A673 (cell line): Measurements from ENCODE around the gene IAH1. TPM values are rescaled to one million over a fixed set of nuclear protein-coding genes. Genes with fewer than 3 reads are reported as not detected.

Experiments
- Bru-seq: library from RNA; stranded (reverse); fragments of 400-500 nt; gene quantifications from one replicate; lab custom pipeline; 2021; lab: Mats Ljungman, UMichigan
- BruChase-seq, 2 experiments: library from RNA; stranded (reverse); fragments of 400-500 nt; gene quantifications; one replicate each; lab custom pipeline; 2021; lab: Mats Ljungman, UMichigan
- BruUV-seq: library from RNA; stranded (reverse); fragments of 400-500 nt; replicated peaks from 2 replicates; lab custom pipeline; 2021; lab: Mats Ljungman, UMichigan
- CTCF ChIA-PET: fragments of 300-600 bp; sonication (Branson Sonifier 250); formaldehyde crosslinking; loops from one replicate; lab custom pipeline; 2022; ENCODE audit warnings: antibody characterized with exemption; lab: Charles Lee
- POLR2A ChIA-PET: fragments of 300-600 bp; sonication (Branson Sonifier 250); formaldehyde crosslinking; loops from one replicate; lab custom pipeline; 2022; ENCODE audit warnings: antibody characterized with exemption; ENCODE audit not compliant: low non-redundant PET; lab: Charles Lee
- DNase-seq: peaks from one replicate; pipeline ENCODE4 v3.0.0-alpha.2; 2015; ENCODE audit warnings: low spot score
- H3K27ac ChIP-seq: fragments of 200-600 bp; sonication (generic); 2 replicates; pipeline ENCODE4 v1.5.1; 2016; ENCODE audit warnings: mixed run types, low read depth, mild to moderate bottlenecking, mixed read lengths, antibody characterized with exemption, low read length; ENCODE audit not compliant: poor library complexity, severe bottlenecking
- H3K27me3 ChIP-seq: fragments of 200-600 bp; sonication (generic); replicated peaks from 2 replicates; pipeline ENCODE4 v1.6.1; 2017; ENCODE audit warnings: mixed run types, low read depth, mild to moderate bottlenecking, mixed read lengths, antibody characterized with exemption, low read length; ENCODE audit not compliant: insufficient read depth, poor library complexity
- H3K36me3 ChIP-seq: fragments of 200-600 bp; sonication (generic); 2 replicates; pipeline ENCODE4 v1.6.1; 2016; ENCODE audit warnings: mixed run types, mild to moderate bottlenecking, mixed read lengths, antibody characterized with exemption, low read length; ENCODE audit not compliant: insufficient read depth, poor library complexity, severe bottlenecking
- H3K4me1 ChIP-seq: fragments of 200-600 bp; sonication (generic); 2 replicates; pipeline ENCODE4 v1.6.1; 2017; ENCODE audit warnings: mixed run types, mild to moderate bottlenecking, mixed read lengths, antibody characterized with exemption, low read length; ENCODE audit not compliant: insufficient read depth, poor library complexity, severe bottlenecking
- H3K4me3 ChIP-seq: fragments of 200-600 bp; sonication (generic); 2 replicates; pipeline ENCODE4 v1.5.1; 2016; ENCODE audit warnings: low read depth, mixed run types, mild to moderate bottlenecking, mixed read lengths, low read length; ENCODE audit not compliant: poor library complexity, severe bottlenecking
- H3K9me3 ChIP-seq: fragments of 200-600 bp; sonication (generic); 2 replicates; pipeline ENCODE4 v1.6.1; 2016; ENCODE audit warnings: mixed run types, low read depth, mild to moderate bottlenecking, mixed read lengths, antibody characterized with exemption, low read length; ENCODE audit not compliant: poor library complexity, severe bottlenecking
- CTCF ChIP-seq: fragments of 300-800, 200-600 bp; sonication (generic); conservative IDR thresholded peaks from 2 replicates; pipeline ENCODE4 v1.5.1; 2017; ENCODE audit warnings: low read depth, mild to moderate bottlenecking, antibody characterized with exemption, low read length, moderate library complexity, mixed read lengths
- EZH2 ChIP-seq: fragments of 200-600 bp; sonication (generic); IDR thresholded peaks from 2 replicates; pipeline ENCODE4 v1.6.1; 2017; ENCODE audit warnings: borderline replicate concordance, low read depth, mild to moderate bottlenecking, mixed read lengths, antibody characterized with exemption, low read length; ENCODE audit not compliant: poor library complexity, severe bottlenecking
- intact Hi-C: fragments of 100-400 bp; cut with micrococcal nuclease; formaldehyde crosslinking; loops from one replicate; pipeline ENCODE4 v1.10.0; 2022; ENCODE audit not compliant: unreplicated experiment
- long read RNA-seq: library from polyadenylated mRNA; stranded (forward); transcript quantifications from one replicate; pipeline ENCODE4 v2.0.0, GENCODE V29; 2022
- total RNA-seq: library from RNA; stranded (reverse); gene quantifications from 2 replicates; pipeline ENCODE4 v1.2.3, GENCODE V29; 2021

The IAH1 gene
- total RNA-seq (54.9 and 55.3 TPM in 2 replicates), Bru-seq, nascent RNA (percentile 75 among the genes with signal in this experiment), BruChase-seq, experiment 1, labeled RNA remaining after a 2-hour chase (percentile 63 among the genes with signal in this experiment), BruChase-seq, experiment 2, labeled RNA remaining after a 6-hour chase (percentile 69 among the genes with signal in this experiment)
- long read RNA-seq, transcript IAH1-215 (6 exons, 1,266 nt) = major isoform, 51 of 74 reads
- long read RNA-seq, transcript IAH1-202 (5 exons, 2,137 nt) = minor isoform, 11 of 74 reads
- long read RNA-seq, partial matches to known transcripts = 1 of 74 reads
- long read RNA-seq, other reads (novel, unspliced or antisense) = 10 of 74 reads

- ChIA-PET POLR2A (no interaction called here), CTCF (no interaction called here)
- H3K27me3 ChIP-seq = no peaks in the 10 kb centered on the region
- intact Hi-C loops = loop anchor here (1.0 kb wide), 1 partner anchor 332 kb away; no protein-coding TSS in a partner anchor
- TF ChIP-seq CTCF = no peak
- no peak for TF ChIP-seq EZH2
- DNase-seq = peak; percentile 61
- H3K4me3 ChIP-seq = peak within 1 kb of the TSS; percentile 99
- no peaks in the 10 kb centered on the region for H3K4me1 ChIP-seq
- BruUV-seq = no TSS peak
- peaks cover 33% of the 10 kb centered on the region for H3K36me3 ChIP-seq
- peak within 1 kb of the TSS; percentile 85 for H3K27ac ChIP-seq
- no peaks in the 10 kb centered on the region for H3K9me3 ChIP-seq
Observed at GRCh38 chr2:9474361-9475057, at the start of gene IAH1. IAH1 (plus strand) TSS chr2:9474551; CDS start chr2:9474567, 16 bp downstream.

GRCh38 chr2:9428965-9429577 is 45.3 kb upstream of the IAH1 start:
- no peaks in the 10 kb centered on the region for H3K27me3 ChIP-seq
- no peak overlapping the region for H3K27ac ChIP-seq
- BruUV-seq = no TSS peak
- no peaks in the 10 kb centered on the region for H3K9me3 ChIP-seq
- peaks cover 46% of the 10 kb centered on the region for H3K36me3 ChIP-seq
- H3K4me1 ChIP-seq = peaks cover 9% of the 10 kb centered on the region
- H3K4me3 ChIP-seq = no peak overlapping the region
- no peak for DNase-seq
- intact Hi-C loops = no loop called here
- TF ChIP-seq CTCF (no peak), EZH2 (no peak)
- CTCF ChIA-PET = no interaction called here
- POLR2A ChIA-PET = no interaction called here

GRCh38 chr2:9430316-9431293 is 43.7 kb upstream of the IAH1 start:
- ChIA-PET CTCF (no interaction called here), POLR2A (interaction anchor here (0.7 kb wide), 1 partner anchor 67 kb away, joined by 12 read pairs; no protein-coding TSS in a partner anchor)
- no peak overlapping the region for H3K4me3 ChIP-seq
- no TSS peak for BruUV-seq
- no peak overlapping the region for H3K27ac ChIP-seq
- DNase-seq = no peak
- TF ChIP-seq CTCF = no peak
- no peak for TF ChIP-seq EZH2
- H3K27me3 ChIP-seq = no peaks in the 10 kb centered on the region
- H3K36me3 ChIP-seq = peaks cover 50% of the 10 kb centered on the region
- intact Hi-C loops = no loop called here
- H3K9me3 ChIP-seq = no peaks in the 10 kb centered on the region
- no peaks in the 10 kb centered on the region for H3K4me1 ChIP-seq
